ENCODE measurements around the gene LMNTD1. TPM values are rescaled to one million over a fixed set of nuclear protein-coding genes. Genes with fewer than 3 reads are reported as not detected.

The LMNTD1 gene
- total and polyA plus RNA-seq, 4 donors = not detected

- Histone ChIP-seq H3K27ac (ENCODE audit: low read depth in 1 of 2, low read length in 2 of 2) (no peak overlapping the region), H3K9ac (ENCODE audit: low read depth in 1 of 2, low read length in 2 of 2) (no peak overlapping the region), H3K4me3 (ENCODE audit: low read depth in 1 of 3, low read length in 3 of 3) (no peak overlapping the region), H3K4me1 (ENCODE audit: control insufficient read depth in 4 of 4, insufficient read depth in 4 of 4, low read length in 3 of 4) (peaks cover 2 to 15% (median 9%) of the 10 kb centered on the region in 4 donors), H3K36me3 (ENCODE audit: control insufficient read depth in 4 of 4, insufficient read depth in 3 of 4, low read depth in 1 of 4, low read length in 3 of 4) (no peaks in the 10 kb centered on the region), H3K9me3 (ENCODE audit: control insufficient read depth in 4 of 4, low read length in 3 of 4) (no peaks in the 10 kb centered on the region), H3K27me3 (ENCODE audit: control insufficient read depth in 4 of 4, insufficient read depth in 4 of 4, low read length in 3 of 4) (no peaks in the 10 kb centered on the region)
- TF ChIP-seq RXRA (IDR thresholded peaks at IDR 0.05) = no peak
- no peak for TF ChIP-seq YY1 (IDR thresholded peaks at IDR 0.05)
- TF ChIP-seq JUND (IDR thresholded peaks at IDR 0.05) = no peak
- TF ChIP-seq, protein P1, sequence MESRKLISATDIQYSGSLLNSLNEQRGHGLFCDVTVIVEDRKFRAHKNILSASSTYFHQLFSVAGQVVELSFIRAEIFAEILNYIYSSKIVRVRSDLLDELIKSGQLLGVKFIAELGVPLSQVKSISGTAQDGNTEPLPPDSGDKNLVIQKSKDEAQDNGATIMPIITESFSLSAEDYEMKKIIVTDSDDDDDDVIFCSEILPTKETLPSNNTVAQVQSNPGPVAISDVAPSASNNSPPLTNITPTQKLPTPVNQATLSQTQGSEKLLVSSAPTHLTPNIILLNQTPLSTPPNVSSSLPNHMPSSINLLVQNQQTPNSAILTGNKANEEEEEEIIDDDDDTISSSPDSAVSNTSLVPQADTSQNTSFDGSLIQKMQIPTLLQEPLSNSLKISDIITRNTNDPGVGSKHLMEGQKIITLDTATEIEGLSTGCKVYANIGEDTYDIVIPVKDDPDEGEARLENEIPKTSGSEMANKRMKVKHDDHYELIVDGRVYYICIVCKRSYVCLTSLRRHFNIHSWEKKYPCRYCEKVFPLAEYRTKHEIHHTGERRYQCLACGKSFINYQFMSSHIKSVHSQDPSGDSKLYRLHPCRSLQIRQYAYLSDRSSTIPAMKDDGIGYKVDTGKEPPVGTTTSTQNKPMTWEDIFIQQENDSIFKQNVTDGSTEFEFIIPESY (IDR thresholded peaks at IDR 0.05) = no peak
- TF ChIP-seq HNF4G (IDR thresholded peaks at IDR 0.05) = no peak
- TF ChIP-seq, protein P2, sequence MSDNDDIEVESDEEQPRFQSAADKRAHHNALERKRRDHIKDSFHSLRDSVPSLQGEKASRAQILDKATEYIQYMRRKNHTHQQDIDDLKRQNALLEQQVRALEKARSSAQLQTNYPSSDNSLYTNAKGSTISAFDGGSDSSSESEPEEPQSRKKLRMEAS (IDR thresholded peaks at IDR 0.05) = no peak
- no peak for TF ChIP-seq HNF4A (conservative IDR thresholded peaks at IDR 0.05)
- TF ChIP-seq, protein P3, sequence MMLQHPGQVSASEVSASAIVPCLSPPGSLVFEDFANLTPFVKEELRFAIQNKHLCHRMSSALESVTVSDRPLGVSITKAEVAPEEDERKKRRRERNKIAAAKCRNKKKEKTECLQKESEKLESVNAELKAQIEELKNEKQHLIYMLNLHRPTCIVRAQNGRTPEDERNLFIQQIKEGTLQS (IDR thresholded peaks at IDR 0.05) = no peak
- TF ChIP-seq, protein P4, sequence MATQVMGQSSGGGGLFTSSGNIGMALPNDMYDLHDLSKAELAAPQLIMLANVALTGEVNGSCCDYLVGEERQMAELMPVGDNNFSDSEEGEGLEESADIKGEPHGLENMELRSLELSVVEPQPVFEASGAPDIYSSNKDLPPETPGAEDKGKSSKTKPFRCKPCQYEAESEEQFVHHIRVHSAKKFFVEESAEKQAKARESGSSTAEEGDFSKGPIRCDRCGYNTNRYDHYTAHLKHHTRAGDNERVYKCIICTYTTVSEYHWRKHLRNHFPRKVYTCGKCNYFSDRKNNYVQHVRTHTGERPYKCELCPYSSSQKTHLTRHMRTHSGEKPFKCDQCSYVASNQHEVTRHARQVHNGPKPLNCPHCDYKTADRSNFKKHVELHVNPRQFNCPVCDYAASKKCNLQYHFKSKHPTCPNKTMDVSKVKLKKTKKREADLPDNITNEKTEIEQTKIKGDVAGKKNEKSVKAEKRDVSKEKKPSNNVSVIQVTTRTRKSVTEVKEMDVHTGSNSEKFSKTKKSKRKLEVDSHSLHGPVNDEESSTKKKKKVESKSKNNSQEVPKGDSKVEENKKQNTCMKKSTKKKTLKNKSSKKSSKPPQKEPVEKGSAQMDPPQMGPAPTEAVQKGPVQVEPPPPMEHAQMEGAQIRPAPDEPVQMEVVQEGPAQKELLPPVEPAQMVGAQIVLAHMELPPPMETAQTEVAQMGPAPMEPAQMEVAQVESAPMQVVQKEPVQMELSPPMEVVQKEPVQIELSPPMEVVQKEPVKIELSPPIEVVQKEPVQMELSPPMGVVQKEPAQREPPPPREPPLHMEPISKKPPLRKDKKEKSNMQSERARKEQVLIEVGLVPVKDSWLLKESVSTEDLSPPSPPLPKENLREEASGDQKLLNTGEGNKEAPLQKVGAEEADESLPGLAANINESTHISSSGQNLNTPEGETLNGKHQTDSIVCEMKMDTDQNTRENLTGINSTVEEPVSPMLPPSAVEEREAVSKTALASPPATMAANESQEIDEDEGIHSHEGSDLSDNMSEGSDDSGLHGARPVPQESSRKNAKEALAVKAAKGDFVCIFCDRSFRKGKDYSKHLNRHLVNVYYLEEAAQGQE (IDR thresholded peaks at IDR 0.05) = no peak
- no peak for TF ChIP-seq FOXA2 (IDR thresholded peaks at IDR 0.05)
- no peak for TF ChIP-seq EGR1 (IDR thresholded peaks at IDR 0.05; ENCODE audit: low read depth in 2 of 2)
- TF ChIP-seq GABPA (IDR thresholded peaks at IDR 0.05 in 1 of 2, conservative IDR thresholded peaks at IDR 0.05 in 1 of 2) = no peak
- TF ChIP-seq RAD21 (IDR thresholded peaks at IDR 0.05) = no peak
- TF ChIP-seq SP1 (IDR thresholded peaks at IDR 0.05) = no peak
- WGBS = 87% methylated on average over 5 of the region's 5 CpGs
- DNase-seq (ENCODE audit: low spot score) = no peak
These were observed 28.0 kb upstream of the LMNTD1 start for GRCh38 chr12:25581067-25581466.

DNA sequence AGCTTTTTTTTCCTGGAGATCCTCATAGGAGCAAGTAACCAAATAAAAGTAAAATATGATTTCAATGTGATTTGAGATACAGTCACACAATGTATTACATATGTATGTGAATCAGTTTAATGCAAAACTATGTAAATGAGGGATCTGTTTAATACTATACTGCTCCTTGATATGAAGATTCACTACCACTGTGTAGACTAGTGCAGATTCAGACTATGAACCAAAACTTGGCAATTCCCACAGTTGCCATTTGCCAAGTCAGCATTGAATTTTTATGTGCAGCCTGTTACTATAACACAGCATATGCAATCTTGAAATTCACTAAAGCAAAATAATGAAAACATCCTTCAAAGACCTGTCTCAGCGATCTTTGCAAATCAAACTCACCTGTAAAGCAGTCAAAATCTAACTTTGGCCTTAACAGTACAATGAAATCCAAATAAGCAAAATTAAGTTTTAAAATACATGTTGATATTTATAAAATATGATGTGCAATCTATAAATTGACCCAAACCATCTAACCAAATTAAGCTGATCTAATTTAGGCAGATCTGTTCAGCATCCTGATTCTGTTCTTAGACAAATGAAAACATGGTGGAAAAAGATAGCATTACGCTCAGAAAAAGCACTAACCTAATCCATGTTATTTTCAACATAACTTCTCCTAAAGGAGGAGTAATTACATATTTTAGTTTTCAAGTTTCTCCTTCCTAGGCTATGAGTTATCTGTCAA lies 25.5 kb upstream of the LMNTD1 start:
- Histone ChIP-seq H3K27me3 (ENCODE audit: control insufficient read depth in 4 of 4, insufficient read depth in 4 of 4, low read length in 3 of 4) (no peaks in the 10 kb centered on the region), H3K4me3 (ENCODE audit: low read depth in 1 of 3, low read length in 3 of 3) (no peak overlapping the region), H3K9ac (ENCODE audit: low read depth in 1 of 2, low read length in 2 of 2) (no peak overlapping the region), H3K27ac (ENCODE audit: low read depth in 1 of 2, low read length in 2 of 2) (no peak overlapping the region), H3K9me3 (ENCODE audit: control insufficient read depth in 4 of 4, low read length in 3 of 4) (no peaks in the 10 kb centered on the region), H3K36me3 (ENCODE audit: control insufficient read depth in 4 of 4, insufficient read depth in 3 of 4, low read depth in 1 of 4, low read length in 3 of 4) (no peaks in the 10 kb centered on the region), H3K4me1 (ENCODE audit: control insufficient read depth in 4 of 4, insufficient read depth in 4 of 4, low read length in 3 of 4) (no peaks in the 10 kb centered on the region)
- TF ChIP-seq JUND (IDR thresholded peaks at IDR 0.05) (no peak), YY1 (IDR thresholded peaks at IDR 0.05) (no peak), NR2F2 (IDR thresholded peaks at IDR 0.05) (no peak), RXRA (IDR thresholded peaks at IDR 0.05) (no peak)
- 90% methylated on average over 2 of the region's 2 CpGs for WGBS
- DNase-seq (ENCODE audit: low spot score) = no peak

Data from liver (tissue), 9 donors.